D721Med (cell line): ENCODE results near the gene SLC30A10.

ENCODE experiments used
- DNase-seq: peaks from one replicate; pipeline ENCODE4 v3.0.0; 2011; ENCODE audit warnings: low spot score; ENCODE audit not compliant: insufficient read length
- FAIRE-seq: peaks from 2 replicates; lab custom pipeline; 2011; peaks lifted over from hg19 to GRCh38; lab: Jason Lieb, UNC
- TF ChIP-seq, protein P1 (sequence below): IDR thresholded peaks from 2 replicates; pipeline ENCODE4 v1.5.1; 2012; ENCODE audit warnings: mild to moderate bottlenecking, control low read depth; ENCODE audit not compliant: insufficient read depth; ENCODE audit errors: missing control alignments

The SLC30A10 gene

DNA sequence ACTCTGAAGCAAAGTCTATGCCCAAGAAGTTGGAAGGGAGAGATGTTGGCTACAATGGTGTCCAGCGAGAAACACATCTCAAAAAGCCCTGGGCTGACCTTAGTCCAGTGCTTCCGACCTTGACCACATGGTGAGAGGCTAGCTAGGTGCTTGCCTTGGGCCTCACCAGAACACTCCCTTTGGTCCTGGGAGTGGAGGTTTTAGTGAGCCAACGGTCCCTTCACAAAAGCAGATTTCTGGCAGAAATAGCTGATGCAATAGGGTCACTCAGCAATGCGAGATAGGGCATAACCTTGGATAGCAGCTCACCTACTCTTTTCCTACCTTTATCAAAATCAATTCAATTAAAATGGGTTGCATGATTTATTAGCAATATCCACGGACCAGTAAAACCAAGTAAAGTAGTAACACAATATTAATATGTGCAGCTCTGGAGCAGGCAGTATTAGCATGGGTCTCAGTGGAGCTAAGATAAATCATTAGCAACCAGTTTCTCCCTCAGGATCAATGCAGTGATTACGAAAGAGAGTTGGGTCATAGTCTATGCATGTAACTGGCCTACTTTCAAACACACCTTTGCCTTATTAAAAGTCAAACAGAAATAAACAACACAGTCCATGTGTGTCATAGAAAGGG lies 1.9 kb downstream of the SLC30A10 start:
- no peak for FAIRE-seq
- no peak for DNase-seq
- TF ChIP-seq, protein P1, sequence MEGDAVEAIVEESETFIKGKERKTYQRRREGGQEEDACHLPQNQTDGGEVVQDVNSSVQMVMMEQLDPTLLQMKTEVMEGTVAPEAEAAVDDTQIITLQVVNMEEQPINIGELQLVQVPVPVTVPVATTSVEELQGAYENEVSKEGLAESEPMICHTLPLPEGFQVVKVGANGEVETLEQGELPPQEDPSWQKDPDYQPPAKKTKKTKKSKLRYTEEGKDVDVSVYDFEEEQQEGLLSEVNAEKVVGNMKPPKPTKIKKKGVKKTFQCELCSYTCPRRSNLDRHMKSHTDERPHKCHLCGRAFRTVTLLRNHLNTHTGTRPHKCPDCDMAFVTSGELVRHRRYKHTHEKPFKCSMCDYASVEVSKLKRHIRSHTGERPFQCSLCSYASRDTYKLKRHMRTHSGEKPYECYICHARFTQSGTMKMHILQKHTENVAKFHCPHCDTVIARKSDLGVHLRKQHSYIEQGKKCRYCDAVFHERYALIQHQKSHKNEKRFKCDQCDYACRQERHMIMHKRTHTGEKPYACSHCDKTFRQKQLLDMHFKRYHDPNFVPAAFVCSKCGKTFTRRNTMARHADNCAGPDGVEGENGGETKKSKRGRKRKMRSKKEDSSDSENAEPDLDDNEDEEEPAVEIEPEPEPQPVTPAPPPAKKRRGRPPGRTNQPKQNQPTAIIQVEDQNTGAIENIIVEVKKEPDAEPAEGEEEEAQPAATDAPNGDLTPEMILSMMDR, result no peak

DNA sequence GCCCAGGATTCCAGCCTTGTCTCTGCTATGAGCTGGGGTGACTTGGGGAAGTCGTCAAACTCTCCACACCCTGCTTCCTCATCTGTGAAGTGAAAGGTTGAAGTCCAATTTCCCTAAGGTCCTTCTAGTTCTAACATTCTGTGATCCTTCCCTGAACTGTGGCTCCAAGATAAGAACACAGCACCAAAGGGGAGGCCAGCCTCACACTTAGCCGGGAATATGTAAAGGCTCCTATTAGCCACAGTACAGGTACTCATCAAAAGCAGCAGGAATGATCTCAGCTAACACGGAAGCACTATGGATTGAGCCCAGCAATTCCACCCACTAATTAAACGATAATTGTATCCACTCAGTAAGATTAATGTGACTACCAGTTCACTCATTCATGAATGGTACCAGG lies 4.0 kb downstream of the SLC30A10 start:
- DNase-seq (no peak), FAIRE-seq (no peak)
- TF ChIP-seq, protein P1, result no peak

DNA sequence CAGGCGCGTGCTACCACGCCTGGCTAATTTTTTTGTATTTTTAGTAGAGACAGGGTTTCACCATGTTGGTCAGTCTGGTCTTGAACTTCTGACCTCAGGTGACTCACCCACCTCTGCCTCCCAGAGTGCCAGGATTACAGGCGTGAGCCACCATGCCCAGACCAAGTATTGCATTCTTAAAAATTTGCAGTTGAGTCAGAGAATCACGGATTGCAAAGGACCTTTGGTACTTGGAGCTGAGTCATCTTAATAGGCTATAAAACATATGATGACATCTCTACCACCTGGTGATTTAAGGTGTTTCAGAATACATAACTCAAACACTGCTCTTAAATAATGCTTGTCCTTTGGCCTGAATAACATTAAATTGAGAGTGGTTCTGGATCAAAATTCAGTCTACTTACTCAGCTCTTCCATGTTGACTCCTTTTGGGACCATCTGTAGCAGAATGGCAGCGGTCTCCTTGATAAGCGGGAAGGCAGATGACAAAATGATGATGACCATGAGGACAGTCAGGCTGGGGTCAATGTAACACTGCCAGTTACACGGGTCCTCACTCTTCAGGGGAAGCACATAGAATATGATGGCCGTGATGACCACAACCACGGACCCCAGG lies 10.4 kb downstream of the SLC30A10 start:
- TF ChIP-seq, protein P1, result no peak
- DNase-seq (no peak), FAIRE-seq (no peak)

DNA sequence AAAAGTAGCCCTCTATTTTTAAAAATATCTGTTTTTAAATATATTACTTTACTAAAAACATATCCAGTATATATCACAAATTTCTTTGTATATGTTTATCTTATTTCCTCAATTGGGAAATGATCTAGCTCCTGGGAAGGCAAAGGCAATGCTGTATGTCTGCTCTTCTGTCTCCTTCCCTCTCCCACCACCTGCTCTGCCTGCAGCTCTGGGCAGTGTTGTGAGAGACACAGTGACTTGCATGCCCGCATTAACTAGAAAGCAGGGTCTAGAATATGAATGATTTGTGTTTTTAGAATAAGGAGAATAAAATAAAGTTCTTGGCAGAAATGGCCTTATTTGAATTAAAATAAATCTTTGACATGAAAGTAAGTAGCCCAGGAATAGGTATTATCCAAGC lies 11.1 kb downstream of the SLC30A10 start:
- TF ChIP-seq, protein P1, result no peak
- FAIRE-seq (no peak), DNase-seq (no peak)

DNA sequence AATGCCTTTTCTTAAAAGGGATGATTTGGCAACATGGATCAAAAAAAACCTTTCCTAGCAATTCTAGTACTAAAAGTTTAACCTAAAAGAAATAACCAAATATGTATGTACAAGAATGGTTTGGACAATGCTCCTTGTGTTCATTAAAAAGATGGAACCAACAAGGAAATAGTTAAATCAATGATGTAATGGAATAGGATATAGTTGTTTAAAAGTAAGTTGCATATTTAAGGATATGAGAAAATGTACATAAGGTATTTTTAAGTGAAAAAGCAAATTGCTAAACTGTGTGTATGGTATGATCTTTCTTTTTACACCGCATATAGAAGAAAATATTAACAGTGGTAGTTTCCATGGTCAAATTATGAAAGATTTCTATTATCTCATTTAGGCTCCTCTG lies 12.1 kb downstream of the SLC30A10 start:
- DNase-seq, result no peak
- TF ChIP-seq, protein P1, result no peak
- no peak for FAIRE-seq

DNA sequence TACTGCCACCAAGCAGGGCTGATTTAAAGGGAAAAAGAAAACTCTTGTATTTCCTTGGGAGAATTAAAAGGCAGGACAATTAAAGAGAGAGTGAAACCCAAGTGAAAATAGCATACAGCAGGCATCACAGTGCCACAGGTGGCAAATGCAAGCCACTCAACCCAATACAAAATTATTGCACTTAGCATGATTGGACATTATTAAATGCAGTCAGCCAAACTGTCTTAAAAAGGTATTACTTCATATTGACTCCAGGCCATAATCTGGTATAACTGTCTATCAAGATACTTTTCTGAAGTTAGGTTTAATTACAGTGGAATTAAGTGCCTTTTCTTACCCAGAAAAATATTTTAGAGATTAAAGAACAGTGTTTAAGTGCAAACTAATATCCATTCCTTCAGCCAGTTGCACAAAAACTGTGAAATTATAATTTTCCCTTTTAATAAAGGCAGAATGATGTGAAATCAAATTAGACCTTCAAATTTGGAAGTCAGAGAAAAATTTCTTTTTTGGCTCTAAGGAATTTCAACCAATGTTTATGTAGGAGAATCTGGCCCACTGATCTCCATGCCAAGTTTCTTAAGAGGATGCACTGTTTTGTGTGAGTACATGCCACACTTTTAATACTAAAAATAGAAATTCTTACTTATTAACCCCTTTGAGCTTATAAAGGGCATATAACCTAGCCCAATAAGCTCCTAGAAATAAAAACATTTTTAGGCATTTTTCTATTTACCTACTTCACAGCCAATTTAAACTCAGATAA lies 15.2 kb downstream of the SLC30A10 start:
- TF ChIP-seq, protein P1, result no peak
- DNase-seq, result no peak
- peak; percentile 85 for FAIRE-seq
